NCI-H460 (cell line): ENCODE data around the gene NECTIN4. TPM values are rescaled to one million over a fixed set of nuclear protein-coding genes. Genes with fewer than 3 reads are reported as not detected.
"Not testable (repeated sequence)": the region's sequence is repeated elsewhere in the genome, so short reads cannot be mapped to it uniquely, and the experiment has no call there.

ENCODE experiments used
- DNase-seq: peaks from one replicate; pipeline ENCODE4 v3.0.0-alpha.2; 2016; ENCODE audit warnings: low read depth; ENCODE audit errors: extremely low read depth
- polyA plus RNA-seq: library from polyadenylated mRNA; depleted of rRNA; stranded (reverse); fragments of >200 nt; gene quantifications from 2 replicates; pipeline ENCODE4 v1.2.3, GENCODE V29; 2014; cell fraction: nucleus; rRNA removed
- total RNA-seq: library from RNA; depleted of rRNA; stranded (reverse); fragments of >200 nt; shearing (Covaris generic); gene quantifications from 2 replicates; pipeline ENCODE4 v1.2.3, GENCODE V29; 2014; rRNA removed

The NECTIN4 gene
- total RNA-seq = 0.55 and 1.0 TPM in 2 replicates
- 0.25 and 0.44 TPM in 2 replicates for polyA plus RNA-seq

GRCh38 chr1:161089251-161089924 lies at the start of gene NECTIN4:
TSS of gene NECTIN4 (minus strand) at chr1:161089558. CDS start at chr1:161089296, 262 bp downstream.
- no peak for DNase-seq

DNA sequence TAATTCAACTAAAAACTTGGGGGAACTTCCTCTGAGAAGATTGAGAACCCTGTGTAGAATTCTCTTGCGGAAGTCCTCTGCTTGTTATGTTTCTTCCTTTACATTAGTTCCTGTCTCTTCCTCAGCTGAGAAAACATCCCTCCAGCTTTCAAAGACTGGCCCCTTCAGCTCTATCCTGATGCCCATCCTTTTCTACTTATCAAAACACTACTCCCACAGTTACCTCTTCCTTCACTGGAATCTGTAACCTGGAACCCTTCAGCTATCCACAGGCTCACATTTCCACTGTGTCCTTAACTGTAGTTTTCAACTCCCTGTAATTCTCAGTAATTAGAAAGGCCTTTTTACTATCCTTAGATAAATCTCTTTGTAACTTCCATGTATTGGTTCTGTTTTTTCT lies 49.1 kb upstream of the NECTIN4 start:
- DNase-seq = no peak

- DNase-seq = no peak
Observed at GRCh38 chr1:161137881-161138280, 48.5 kb upstream of the NECTIN4 start.

DNA sequence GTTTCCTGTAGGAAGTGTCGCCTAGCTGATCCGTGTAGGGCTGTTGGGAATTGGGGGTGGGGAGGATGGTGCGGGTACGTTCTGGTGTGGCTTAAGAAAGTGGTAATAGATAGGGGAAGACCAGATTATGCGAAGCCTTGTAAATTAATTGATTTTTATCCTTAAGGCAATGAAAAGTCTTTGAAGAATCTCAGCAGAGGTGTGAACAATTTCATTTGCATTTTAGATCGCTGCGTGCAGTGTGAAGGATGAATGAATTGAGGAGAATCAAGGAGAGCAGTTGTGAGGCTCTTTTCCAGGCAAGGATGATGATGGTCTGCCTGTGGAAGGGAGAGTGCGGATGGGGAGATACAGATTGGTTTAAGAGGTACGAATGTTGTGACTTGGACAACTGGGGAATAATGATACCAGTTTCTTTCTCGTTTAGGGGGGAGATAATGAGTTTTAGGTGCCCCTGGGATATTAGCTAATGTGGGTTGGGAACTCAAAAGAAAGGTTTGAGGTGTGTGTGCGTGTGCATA lies 43.9 kb upstream of the NECTIN4 start:
- DNase-seq = no peak

- peak; percentile 97 for DNase-seq
Observed at GRCh38 chr1:161132410-161133219, 43.3 kb upstream of the NECTIN4 start, which contains the start of gene DEDD. TSS of gene DEDD (minus strand) at chr1:161132667. CDS start at chr1:161124462, 8,205 bp downstream.

- DNase-seq = no peak
Observed at GRCh38 chr1:161131523-161132409, 42.4 kb upstream of the NECTIN4 start.

DNA sequence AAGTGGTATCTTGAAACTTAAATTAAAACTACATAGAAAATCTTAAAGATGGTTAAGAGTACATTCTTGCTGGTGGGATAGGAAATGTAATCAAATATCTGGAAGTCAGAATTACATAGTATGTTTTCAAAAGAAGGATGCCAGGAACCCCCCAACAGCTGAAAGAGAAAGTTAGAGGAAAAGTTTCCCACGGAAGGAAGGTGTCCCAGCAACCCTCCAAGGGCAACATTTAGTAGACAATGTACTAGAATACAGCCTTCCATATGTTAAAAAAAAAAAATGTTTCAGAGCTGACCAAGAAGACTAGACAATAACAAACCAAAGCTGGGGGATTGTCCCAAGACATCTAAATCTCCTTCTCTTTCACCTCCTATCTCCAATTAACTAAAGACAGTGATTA lies 40.9 kb upstream of the NECTIN4 start:
- no peak for DNase-seq

DNA sequence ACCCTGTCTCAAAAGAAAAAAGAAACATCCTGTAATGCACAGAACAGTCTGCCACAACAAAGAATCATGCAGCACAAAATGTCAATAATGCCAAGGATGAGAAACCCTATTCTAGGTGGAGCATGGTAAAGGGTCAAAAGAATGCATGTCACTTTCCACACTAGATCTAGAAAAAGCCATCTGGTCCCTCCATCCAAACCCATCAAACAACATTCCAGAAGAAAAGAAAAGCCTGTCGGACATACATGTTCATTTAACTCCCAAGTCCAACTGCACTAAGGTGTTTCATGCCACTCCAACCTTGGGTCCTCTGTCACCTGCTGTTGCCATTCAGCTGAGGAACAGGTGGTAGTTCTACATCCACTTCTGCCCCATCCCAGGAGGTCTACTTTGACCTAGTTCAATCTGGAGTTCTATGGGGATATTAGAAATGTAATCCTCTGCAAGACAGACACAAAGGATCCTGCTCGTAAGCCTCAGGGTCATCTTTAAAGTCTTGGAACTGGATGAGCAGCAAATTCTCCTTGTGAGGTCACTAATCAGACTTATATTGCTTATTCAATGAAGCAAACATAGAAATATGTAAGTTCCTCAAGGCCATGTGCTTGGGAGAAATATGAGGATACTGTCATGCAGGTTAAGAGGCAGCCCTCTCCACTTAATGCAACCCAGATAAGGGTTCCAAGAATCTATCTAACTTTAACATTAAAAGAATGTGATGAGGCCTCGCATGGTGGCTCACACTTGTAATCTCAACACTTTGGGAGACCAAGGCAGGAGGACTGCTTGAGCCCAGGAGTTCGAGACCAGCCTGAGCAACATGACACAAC lies 39.4 kb upstream of the NECTIN4 start:
- DNase-seq = no peak

DNA sequence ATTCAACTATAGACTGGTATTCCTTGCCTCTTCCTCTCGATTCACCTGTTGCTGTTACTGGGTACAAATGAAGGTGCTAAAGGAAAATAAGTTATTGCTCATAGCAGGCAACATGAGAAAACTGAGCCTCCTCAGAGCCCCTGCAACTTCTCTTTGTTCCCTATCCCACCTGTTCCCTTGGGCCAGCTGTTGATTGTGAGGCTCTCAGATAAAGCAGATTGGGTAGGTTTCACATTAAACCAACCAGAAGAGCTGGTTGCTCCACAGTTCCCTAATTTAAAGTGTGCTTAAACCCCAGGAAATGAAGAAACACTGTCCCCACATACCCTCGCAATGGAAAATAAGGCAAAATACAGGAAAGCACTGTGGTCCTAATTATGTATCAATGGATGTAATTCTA lies 38.3 kb upstream of the NECTIN4 start:
- DNase-seq = no peak

GRCh38 chr1:161122967-161123366 lies 33.6 kb upstream of the NECTIN4 start:
- DNase-seq = no peak

- no peak for DNase-seq
Observed at GRCh38 chr1:161121834-161122233, 32.5 kb upstream of the NECTIN4 start.

DNA sequence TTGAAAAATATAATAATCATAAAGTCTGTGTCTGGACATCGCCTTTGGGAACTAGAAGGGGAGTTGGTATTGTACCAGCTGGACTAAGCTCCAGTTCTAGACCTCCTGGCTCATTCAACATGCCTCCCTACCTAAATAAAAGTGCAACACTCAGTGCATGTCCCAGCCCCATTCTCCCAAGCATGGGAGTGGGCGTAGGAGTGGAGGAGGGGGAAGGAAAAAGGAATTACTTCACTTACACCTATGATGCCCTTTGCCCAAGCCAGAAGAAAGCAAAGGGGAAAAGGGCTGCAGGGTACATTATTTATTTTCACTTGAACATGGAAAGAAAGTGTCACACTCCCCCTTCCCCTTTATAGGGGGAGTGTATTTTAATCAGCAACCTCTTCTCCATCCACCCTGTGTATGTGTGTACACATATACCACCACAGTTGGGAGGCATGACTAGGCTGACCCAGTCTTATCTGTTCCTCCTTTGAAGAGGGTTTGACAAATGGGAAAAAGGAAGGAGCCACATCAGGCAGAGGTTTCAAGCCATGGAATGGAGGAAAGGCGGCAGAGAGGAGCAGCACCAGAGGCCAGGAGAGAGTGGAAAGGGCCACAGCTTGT lies 31.8 kb upstream of the NECTIN4 start:
- DNase-seq = no peak

- peak; percentile 78 for DNase-seq
Observed at GRCh38 chr1:161119092-161119903, 29.9 kb upstream of the NECTIN4 start.

DNA sequence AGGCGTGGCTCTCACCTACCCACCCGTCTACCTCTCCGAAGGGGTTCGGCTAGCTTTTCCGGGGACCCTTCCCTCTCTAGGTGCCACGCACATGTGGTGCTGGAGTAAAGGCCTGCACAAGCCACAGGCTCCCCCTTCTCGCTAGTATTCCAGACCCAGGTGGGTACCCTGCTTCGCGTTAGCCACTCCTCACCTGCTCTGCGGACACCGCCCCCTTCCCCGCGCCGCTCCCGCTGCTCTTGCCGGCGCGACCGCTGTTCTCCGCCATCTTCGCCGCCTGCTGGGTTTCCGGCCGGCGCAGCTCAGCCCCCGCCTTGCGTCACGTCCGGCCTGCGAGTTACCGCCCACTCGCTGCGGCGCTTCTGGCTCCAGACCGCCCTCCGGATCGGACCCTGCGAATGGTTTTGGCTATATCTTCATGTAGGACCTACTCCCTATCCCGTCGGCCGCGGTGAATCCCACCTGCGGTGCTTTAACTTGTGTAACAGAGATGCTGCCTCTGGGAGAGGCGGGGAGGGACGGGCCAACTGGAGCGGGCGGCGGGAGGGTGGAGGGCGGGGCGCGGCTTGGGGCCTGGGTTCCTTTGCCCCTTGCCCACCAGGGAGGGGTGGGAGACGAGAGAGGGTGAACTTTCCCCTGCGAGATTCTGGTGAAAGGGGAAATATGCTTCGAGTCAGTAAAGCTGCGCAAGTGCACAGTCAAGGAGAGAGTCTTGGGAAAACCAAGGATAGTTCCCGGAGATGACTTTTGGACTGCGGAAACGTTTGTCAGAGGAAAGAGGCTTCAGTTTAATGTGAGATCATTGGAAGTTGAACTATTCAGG lies 28.6 kb upstream of the NECTIN4 start, which contains the start of the genes NIT1 and PFDN2:
TSS of gene NIT1 (plus strand) at position 347 of the 823 bp plus-strand sequence. CDS start at position 419, 72 bp downstream.
TSS of gene PFDN2 (minus strand) at position 279 of the 823 bp plus-strand sequence. CDS start at position 268, 11 bp downstream.
- DNase-seq = peak; percentile 83

- not testable (repeated sequence) for DNase-seq
Observed at GRCh38 chr1:161115961-161116360, 26.6 kb upstream of the NECTIN4 start.

DNA sequence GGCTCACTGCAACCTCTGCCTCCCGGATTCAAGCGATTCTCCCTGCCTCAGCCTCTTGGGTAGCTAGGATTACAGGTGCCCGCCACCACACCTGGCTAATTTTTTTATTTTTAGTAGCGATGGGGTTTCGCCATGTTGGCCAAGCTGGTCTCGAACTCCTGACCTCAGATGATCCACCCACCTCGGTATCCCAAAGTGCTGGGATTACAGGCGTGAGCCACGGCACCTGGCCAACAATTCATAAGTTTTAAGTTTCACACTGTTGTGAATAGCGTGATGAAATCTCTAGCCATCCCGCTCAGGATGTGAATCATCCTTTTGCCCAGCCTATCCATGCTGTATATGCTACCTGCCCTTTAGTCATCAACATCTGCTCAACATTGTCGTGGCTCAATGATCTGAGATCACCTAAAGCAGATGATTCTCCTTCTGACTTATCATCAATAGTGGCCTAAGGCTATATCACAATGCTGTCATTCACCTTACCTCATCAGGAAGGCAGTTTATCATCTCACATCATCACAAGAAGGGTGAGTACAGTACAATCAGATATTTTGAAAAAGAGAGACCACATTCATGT lies 25.9 kb upstream of the NECTIN4 start:
- peak; percentile 97 for DNase-seq

DNA sequence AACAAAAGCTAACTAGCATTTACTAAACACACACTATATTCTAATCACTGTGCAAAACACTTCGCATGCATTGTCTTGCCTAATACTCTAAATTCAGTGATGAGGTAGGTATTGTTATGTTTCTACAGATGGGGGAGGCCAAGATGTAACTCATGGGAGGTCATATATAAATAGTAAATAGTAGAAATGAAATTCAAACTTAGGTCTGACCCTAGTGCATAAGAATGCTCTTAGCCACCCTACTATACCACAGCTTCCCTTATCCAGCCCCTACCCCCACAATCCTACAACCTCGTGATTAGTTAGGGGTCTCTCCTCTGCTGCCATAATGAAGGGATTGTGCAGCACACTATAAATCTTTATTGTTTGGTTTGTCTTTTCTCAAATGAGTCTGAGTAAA lies 25.2 kb upstream of the NECTIN4 start:
- DNase-seq = no peak
